ENCODE measurements around the gene OR8J3. TPM values are rescaled to one million over a fixed set of nuclear protein-coding genes. Genes with fewer than 3 reads are reported as not detected.

Gene OR8J3
- total and polyA plus RNA-seq, 11 donors = not detected

DNA sequence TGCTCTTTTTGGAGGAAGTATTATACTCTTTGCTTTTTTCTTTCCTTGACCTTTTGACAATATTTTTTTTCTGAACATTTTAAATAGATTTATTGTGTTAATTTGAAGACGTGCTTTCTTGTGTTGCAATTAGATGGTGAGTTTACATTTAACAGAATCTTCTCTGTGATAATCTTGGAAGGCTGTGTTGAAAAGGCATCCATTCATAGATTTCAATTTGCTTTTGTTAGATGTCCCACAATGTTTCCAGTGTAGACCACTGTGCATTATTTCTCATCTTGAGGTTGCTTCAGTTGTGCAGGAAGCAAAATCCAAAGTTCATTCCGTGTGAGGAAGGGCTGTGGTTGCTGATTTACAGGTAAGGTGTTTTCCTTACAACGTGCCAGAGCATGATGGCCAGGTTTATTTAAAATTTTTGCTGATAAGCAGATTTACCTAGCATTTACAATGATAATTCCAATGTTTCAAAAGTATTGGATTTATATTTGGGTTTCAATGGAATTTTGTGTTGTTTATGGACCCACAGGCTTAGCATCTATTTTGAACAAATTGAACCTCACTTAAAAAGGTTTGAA, 32.3 kb upstream of the OR8J3 start:
- H3K27me3 ChIP-seq = no peaks in the 10 kb centered on the region
- no peak for ATAC-seq
- intact Hi-C loops (cut with DNase I) = no loop called here
- DNase-seq = no peak
- peaks cover 0 to 4% (median 0%) of the 10 kb centered on the region in 12 donors for H3K9me3 ChIP-seq
- no peaks in the 10 kb centered on the region for H3K4me1 ChIP-seq
- no peak overlapping the region for H3K27ac ChIP-seq
- TF ChIP-seq POLR2A (IDR thresholded peaks at IDR 0.05) = no peak
- TF ChIP-seq, protein P1, sequence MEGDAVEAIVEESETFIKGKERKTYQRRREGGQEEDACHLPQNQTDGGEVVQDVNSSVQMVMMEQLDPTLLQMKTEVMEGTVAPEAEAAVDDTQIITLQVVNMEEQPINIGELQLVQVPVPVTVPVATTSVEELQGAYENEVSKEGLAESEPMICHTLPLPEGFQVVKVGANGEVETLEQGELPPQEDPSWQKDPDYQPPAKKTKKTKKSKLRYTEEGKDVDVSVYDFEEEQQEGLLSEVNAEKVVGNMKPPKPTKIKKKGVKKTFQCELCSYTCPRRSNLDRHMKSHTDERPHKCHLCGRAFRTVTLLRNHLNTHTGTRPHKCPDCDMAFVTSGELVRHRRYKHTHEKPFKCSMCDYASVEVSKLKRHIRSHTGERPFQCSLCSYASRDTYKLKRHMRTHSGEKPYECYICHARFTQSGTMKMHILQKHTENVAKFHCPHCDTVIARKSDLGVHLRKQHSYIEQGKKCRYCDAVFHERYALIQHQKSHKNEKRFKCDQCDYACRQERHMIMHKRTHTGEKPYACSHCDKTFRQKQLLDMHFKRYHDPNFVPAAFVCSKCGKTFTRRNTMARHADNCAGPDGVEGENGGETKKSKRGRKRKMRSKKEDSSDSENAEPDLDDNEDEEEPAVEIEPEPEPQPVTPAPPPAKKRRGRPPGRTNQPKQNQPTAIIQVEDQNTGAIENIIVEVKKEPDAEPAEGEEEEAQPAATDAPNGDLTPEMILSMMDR (IDR thresholded peaks at IDR 0.05) = no peak
- 53 to 65% (median 58%) methylated on average over 3 of the region's 3 CpGs for WGBS, 4 donors
- no peaks in the 10 kb centered on the region for H3K36me3 ChIP-seq
- H3K4me3 ChIP-seq = no peak overlapping the region

DNA sequence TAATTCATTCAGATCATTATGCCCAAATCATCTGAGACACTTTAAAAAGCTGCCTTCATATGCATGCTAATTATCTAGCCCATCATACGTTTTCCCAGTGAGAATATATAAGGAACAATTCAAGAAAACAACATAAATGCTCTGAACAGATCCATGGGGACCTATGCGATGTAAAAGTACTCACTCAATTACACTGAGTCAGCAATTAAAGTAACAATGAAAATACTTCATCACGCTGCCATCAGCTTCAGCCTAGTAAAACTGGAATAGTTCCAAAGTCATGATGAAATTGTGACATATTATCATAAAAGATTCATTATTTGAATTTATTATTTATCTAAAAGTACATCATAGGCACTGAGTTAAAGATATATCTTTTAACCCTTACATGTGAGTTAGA, 23.8 kb upstream of the OR8J3 start:
- intact Hi-C loops (cut with DNase I) = no loop called here
- DNase-seq = no peak
- ATAC-seq = no peak
- Histone ChIP-seq H3K4me3 (no peak overlapping the region), H3K27me3 (no peaks in the 10 kb centered on the region), H3K27ac (no peak overlapping the region), H3K4me1 (no peaks in the 10 kb centered on the region), H3K36me3 (no peaks in the 10 kb centered on the region), H3K9me3 (no peaks in the 10 kb centered on the region)
- 35 to 65% (median 54%) methylated on average over 3 of the region's 3 CpGs for WGBS, 4 donors
- TF ChIP-seq, protein P1 (IDR thresholded peaks at IDR 0.05) = no peak
- no peak for TF ChIP-seq POLR2A (IDR thresholded peaks at IDR 0.05)

DNA sequence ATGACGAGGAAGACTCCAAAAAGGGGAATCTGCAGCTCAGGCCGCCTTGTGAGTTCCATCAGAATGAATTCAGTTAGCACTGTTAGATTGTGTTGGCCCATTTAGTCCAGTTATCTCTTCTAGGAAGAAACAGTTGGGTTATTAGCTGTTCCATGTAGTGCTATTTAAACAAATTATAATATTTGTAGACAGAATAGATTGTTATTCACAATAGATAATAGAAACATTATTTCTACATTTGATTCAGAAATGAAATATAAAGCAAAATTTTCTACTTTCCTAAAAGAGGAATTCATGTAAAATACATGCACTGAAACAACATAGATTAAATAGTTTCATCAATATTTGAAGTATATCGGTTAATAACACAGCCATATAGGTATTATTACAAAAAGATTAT, 20.2 kb upstream of the OR8J3 start, which contains the start of gene OR8K5:
Gene OR8K5 (minus strand): TSS at position 101 of the 400 bp plus-strand sequence. CDS start 0 bp downstream, at position 101.
- 66 to 80% (median 70%) methylated on average over 3 of the region's 3 CpGs for WGBS, 4 donors
- H3K9me3 ChIP-seq = peaks cover 0 to 18% (median 4%) of the 10 kb centered on the region in 12 donors
- no peak for ATAC-seq

DNA sequence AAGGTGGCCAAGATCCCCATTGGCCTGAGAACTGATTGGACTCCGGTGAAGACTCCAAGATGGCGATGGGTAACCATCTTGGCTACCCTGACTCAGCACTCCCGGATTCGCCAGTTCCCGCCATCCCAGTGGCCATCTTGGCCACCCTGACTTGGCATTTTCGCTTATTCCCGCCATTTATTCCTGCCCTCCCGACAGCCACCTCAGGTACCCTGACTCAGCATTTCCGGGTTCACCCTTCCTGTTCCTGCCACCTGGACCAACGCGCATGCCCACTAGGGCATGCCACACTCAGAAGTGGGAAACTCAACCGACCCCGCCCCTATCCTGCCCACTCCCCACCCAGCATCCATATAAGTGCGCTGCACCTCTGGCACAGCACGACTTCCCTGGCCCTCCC, 12.3 kb upstream of the OR8J3 start:
- 89 to 93% (median 91%) methylated on average over 15 of the region's 15 CpGs for WGBS, 4 donors
- no peak for DNase-seq
- no peaks in the 10 kb centered on the region for H3K36me3 ChIP-seq
- no peaks in the 10 kb centered on the region for H3K27me3 ChIP-seq
- ATAC-seq = no peak
- TF ChIP-seq POLR2A (IDR thresholded peaks at IDR 0.05) = no peak
- TF ChIP-seq, protein P1 (IDR thresholded peaks at IDR 0.05) = no peak
- intact Hi-C loops (cut with DNase I) = no loop called here
- peaks cover 0 to 31% (median 2%) of the 10 kb centered on the region in 12 donors for H3K9me3 ChIP-seq
- H3K4me1 ChIP-seq = no peaks in the 10 kb centered on the region
- no peak overlapping the region for H3K27ac ChIP-seq
- H3K4me3 ChIP-seq = no peak overlapping the region

More for the DNA sequence above, 20.2 kb upstream of the OR8J3 start, which contains the start of gene OR8K5:
- intact Hi-C loops (cut with DNase I) = no loop called here
- no peaks in the 10 kb centered on the region for H3K27me3 ChIP-seq
- no peaks in the 10 kb centered on the region for H3K36me3 ChIP-seq
- no peak for TF ChIP-seq POLR2A (IDR thresholded peaks at IDR 0.05)
- TF ChIP-seq, protein P1 (IDR thresholded peaks at IDR 0.05) = no peak
- H3K4me3 ChIP-seq = no peak within 1 kb of the TSS
- no peak within 1 kb of the TSS for H3K27ac ChIP-seq
- DNase-seq = no peak
- H3K4me1 ChIP-seq = no peaks in the 10 kb centered on the region

All from heart left ventricle (tissue), 16 donors.